Breast epithelium (tissue), 4 donors: ENCODE measurements around the gene MON2. TPM values are rescaled to one million over a fixed set of nuclear protein-coding genes. Genes with fewer than 3 reads are reported as not detected.
A peak's percentile ranks its signal among the peaks of the same experiment; 100 is the strongest.

ENCODE experiments used
- DNase-seq, 2 donors: peaks; one replicate each; pipeline ENCODE4 v3.0.0-alpha.2; 2019; ENCODE audit warnings: low spot score in 2 of 2
- H3K27ac ChIP-seq, 2 donors: fragments of 200-600 bp; sonication (generic) in 1 of 2; one replicate each; pipeline ENCODE4 v1.5.1; 2016 to 2019; ENCODE audit warnings: mild to moderate bottlenecking in 1 of 2
- H3K27me3 ChIP-seq, 2 donors: fragments of 200-600 bp; sonication (generic) in 1 of 2; one replicate each; pipeline versions ENCODE4 v1.5.1 to v1.6.0; 2017 to 2019; ENCODE audit warnings: control low read depth in 1 of 2, mild to moderate bottlenecking in 1 of 2
- H3K36me3 ChIP-seq: fragments of 200-600 bp; one replicate; pipeline ENCODE4 v1.5.1; 2019
- H3K4me1 ChIP-seq, 2 donors: fragments of 200-600 bp; sonication (generic); one replicate each; pipeline ENCODE4 v1.5.1; 2016 to 2019; ENCODE audit warnings: control low read depth in 1 of 2
- H3K4me3 ChIP-seq, 3 donors: fragments of 200-600 bp; sonication (generic); 1 replicate in 2 of 3; 2 replicates in 1 of 3; pipeline ENCODE4 v1.5.1; 2016 to 2019; ENCODE audit warnings: mild to moderate bottlenecking in 3 of 3, moderate library complexity in 2 of 3
- H3K9me3 ChIP-seq, 2 donors: fragments of 200-600 bp; sonication (generic) in 1 of 2; one replicate each; pipeline ENCODE4 v1.5.1; 2016 to 2019; ENCODE audit warnings: control low read depth in 1 of 2
- CTCF ChIP-seq, 3 donors: fragments of 450-650 bp; IDR thresholded peaks; one replicate each; pipeline ENCODE4 v1.5.1; 2016 to 2017; ENCODE audit warnings: antibody characterized with exemption in 3 of 3, mild to moderate bottlenecking in 3 of 3, moderate library complexity in 3 of 3
- POLR2A ChIP-seq: fragments of 450-650 bp; IDR thresholded peaks from one replicate; pipeline ENCODE4 v1.6.1; 2016; ENCODE audit warnings: antibody characterized with exemption, mild to moderate bottlenecking, moderate library complexity
- POLR2AphosphoS5 ChIP-seq, 3 donors: sonication (generic); formaldehyde crosslinking; IDR thresholded peaks; one replicate each; pipeline ENCODE4 v1.6.1; 2017; ENCODE audit warnings: antibody characterized with exemption in 3 of 3
- intact Hi-C: fragments of 100-400 bp; cut with DNase I; formaldehyde crosslinking; loops from one replicate; pipeline ENCODE4 v1.15.1; 2023; ENCODE audit warnings: low total_unique reads
- total RNA-seq, 3 donors: library from RNA; depleted of rRNA; stranded (reverse); fragments of >200 nt; gene quantifications; one replicate each; pipeline ENCODE4 v1.1.0, GENCODE V29; 2016

The MON2 gene
- total RNA-seq, 3 donors from 2014 or later = 85.0 to 162 (median 123) TPM

DNA sequence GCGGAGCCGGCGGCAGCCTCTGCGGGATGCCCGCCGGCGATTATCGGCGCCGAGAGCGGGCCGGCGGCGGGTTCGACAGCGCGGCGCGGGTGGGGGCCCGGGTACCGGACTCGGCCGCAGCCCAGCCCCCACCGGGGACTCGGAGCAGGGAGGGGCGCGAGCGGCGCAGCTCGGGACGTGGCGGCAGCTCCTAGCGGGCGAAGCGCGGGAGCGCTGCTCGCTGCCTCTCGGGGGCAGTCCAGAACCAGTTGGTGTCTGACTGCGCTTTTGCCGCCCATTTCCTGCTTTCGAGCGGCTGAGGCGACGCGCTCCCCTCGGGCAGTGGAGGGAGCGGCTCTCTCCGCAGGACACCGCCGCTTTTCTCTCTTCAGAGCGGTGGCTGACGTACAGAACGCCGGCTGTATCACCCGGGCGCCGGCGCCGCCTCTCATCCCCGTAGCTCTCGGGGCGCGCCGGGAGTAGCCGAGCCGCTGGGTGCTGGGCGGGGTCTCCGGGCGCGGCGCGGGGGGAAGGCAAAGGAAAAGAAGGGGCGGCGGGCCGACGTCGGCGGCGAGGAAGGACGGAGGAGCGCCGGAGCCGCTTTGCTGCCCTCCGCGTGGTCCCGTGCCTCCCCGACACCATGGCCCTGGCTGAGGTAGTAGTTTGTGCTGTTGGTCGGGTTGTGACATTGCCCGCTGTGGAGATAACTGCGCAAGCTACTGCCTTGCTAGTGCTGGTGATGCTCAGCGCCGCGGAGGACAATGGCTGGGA lies 136.6 kb downstream of the MON2 start:
- Histone ChIP-seq H3K27me3 (no peaks in the 10 kb centered on the region), H3K9me3 (no peaks in the 10 kb centered on the region), H3K4me3 (peak overlapping the region; percentile 73 to 85 (median 76)), H3K27ac (peak overlapping the region; percentile 99 to 100), H3K36me3 (no peaks in the 10 kb centered on the region), H3K4me1 (peaks cover 0 to 4% of the 10 kb centered on the region in 2 donors)
- DNase-seq = peak; percentile 78 to 82
- TF ChIP-seq POLR2A (peak; percentile 12), CTCF (IDR thresholded peaks at IDR 0.05) (peak; percentile 7 to 57 (median 52)), POLR2AphosphoS5 (IDR thresholded peaks at IDR 0.05) (peak in 2 of 3 donors; percentile 5 to 35)
- intact Hi-C loops = loop anchor here (5.0 kb wide), 1 partner anchor 189 kb away; no protein-coding TSS in a partner anchor

- Histone ChIP-seq H3K4me1 (peaks cover 0 to 4% of the 10 kb centered on the region in 2 donors), H3K27me3 (no peaks in the 10 kb centered on the region)
- intact Hi-C loops = loop anchor here (5.0 kb wide), 1 partner anchor 189 kb away; no protein-coding TSS in a partner anchor
Observed at GRCh38 chr12:62603811-62604098, 137.1 kb downstream of the MON2 start.

GRCh38 chr12:62604373-62604772 lies 137.7 kb downstream of the MON2 start:
- H3K4me1 ChIP-seq = peaks cover 0 to 4% of the 10 kb centered on the region in 2 donors
- peak overlapping the region; percentile 99 to 100 for H3K27ac ChIP-seq
- H3K36me3 ChIP-seq = no peaks in the 10 kb centered on the region
- peak overlapping the region; percentile 73 to 85 (median 76) for H3K4me3 ChIP-seq
- TF ChIP-seq CTCF (IDR thresholded peaks at IDR 0.05) = no peak
- no peak for TF ChIP-seq POLR2AphosphoS5 (IDR thresholded peaks at IDR 0.05)
- no peak for TF ChIP-seq POLR2A
- DNase-seq = no peak
- intact Hi-C loops = loop anchor here (5.0 kb wide), 1 partner anchor 188 kb away; no protein-coding TSS in a partner anchor
- no peaks in the 10 kb centered on the region for H3K27me3 ChIP-seq
- H3K9me3 ChIP-seq = no peaks in the 10 kb centered on the region

More at GRCh38 chr12:62603811-62604098, 137.1 kb downstream of the MON2 start:
- DNase-seq = no peak
- Histone ChIP-seq H3K27ac (peak overlapping the region; percentile 99 to 100), H3K4me3 (peak overlapping the region; percentile 73 to 85 (median 76)), H3K9me3 (no peaks in the 10 kb centered on the region), H3K36me3 (no peaks in the 10 kb centered on the region)
- TF ChIP-seq POLR2A = no peak
- no peak for TF ChIP-seq POLR2AphosphoS5 (IDR thresholded peaks at IDR 0.05)
- no peak for TF ChIP-seq CTCF (IDR thresholded peaks at IDR 0.05)

- H3K4me3 ChIP-seq = peak overlapping the region; percentile 73 to 85 (median 76)
- no peak for DNase-seq
- TF ChIP-seq CTCF (IDR thresholded peaks at IDR 0.05) (no peak), POLR2A (no peak), POLR2AphosphoS5 (IDR thresholded peaks at IDR 0.05) (no peak)
- peaks cover 0 to 4% of the 10 kb centered on the region in 2 donors for H3K4me1 ChIP-seq
- no peaks in the 10 kb centered on the region for H3K9me3 ChIP-seq
- peak overlapping the region; percentile 99 to 100 for H3K27ac ChIP-seq
- no peaks in the 10 kb centered on the region for H3K36me3 ChIP-seq
- H3K27me3 ChIP-seq = no peaks in the 10 kb centered on the region
- intact Hi-C loops = loop anchor here (5.0 kb wide), 1 partner anchor 187 kb away; no protein-coding TSS in a partner anchor
Observed at GRCh38 chr12:62604871-62605270, 138.2 kb downstream of the MON2 start.

DNA sequence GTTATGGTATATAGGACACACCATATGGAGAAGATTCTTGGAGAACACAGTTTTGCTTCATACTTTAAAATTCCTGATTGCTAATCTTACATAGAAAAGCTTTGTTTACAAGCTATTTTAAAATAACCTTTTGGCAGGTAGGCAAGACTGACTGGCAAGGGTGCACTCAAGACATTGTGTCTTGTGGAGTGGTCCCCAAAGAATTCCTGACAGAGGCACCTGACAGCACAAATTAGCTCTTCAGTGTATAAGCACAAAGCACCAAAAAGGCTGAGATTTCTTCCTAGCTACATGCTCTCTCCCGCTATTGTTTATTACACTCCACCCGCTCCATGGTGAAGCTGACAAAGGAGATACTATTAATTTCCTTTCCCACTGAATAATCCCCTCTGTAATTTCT lies 139.4 kb downstream of the MON2 start:
- Histone ChIP-seq H3K36me3 (no peaks in the 10 kb centered on the region), H3K4me3 (no peak overlapping the region), H3K9me3 (no peaks in the 10 kb centered on the region), H3K27me3 (no peaks in the 10 kb centered on the region), H3K27ac (peak overlapping the region in 1 of 2 donors; percentile 100), H3K4me1 (peaks cover 0 to 4% of the 10 kb centered on the region in 2 donors)
- DNase-seq = no peak
- intact Hi-C loops = no loop called here
- TF ChIP-seq POLR2AphosphoS5 (IDR thresholded peaks at IDR 0.05) = no peak
- no peak for TF ChIP-seq POLR2A
- TF ChIP-seq CTCF (IDR thresholded peaks at IDR 0.05) = no peak
